Stimulated activated CD8-positive, alpha-beta memory T cell treated with anti-CD3 and anti-CD28 coated beads, Interleukin-7, amount 100 ng/mL, for 1 hour (primary cell): Measurements from ENCODE around the gene OXCT2.
"Not testable (repeated sequence)": the region's sequence is repeated elsewhere in the genome, so short reads cannot be mapped to it uniquely, and the experiment has no call there.

ENCODE experiments used
- DNase-seq, 2 donors: peaks; one replicate each; pipeline ENCODE4 v3.0.0-alpha.2; 2020; ENCODE audit warnings: low read depth in 2 of 2

OXCT2 gene

DNA sequence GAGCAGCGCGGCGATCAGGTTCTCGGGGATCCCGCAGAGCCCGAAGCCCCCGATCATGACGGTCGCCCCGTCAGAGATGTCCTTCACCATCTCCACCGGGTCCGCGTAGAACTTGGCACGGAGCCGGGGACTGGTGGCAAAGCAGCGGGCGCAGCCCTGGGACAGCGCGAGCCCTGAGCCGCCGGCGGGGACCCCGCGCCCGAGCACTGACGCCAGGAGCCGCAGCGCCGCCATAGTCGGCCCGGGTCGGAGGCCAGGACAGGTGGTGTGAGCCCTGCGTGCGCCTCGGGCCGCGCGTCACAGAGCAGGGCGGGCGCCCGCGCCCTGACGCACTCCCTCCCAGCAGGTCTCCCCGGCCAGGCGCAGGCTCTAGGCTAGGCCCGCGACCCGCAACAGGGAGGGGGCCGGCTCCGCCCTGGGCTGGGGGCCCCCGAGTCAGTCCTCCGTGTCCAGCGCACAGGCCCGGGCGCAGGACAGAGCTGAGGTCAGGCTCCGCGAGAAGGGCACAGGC, at the start of gene OXCT2:
OXCT2 (minus strand) TSS at position 327 of the 511 bp plus-strand sequence; CDS start at position 234, 93 bp downstream.
- DNase-seq: not testable (repeated sequence)

- DNase-seq: no peak
Observed at GRCh38 chr1:39819091-39819812, 48.1 kb upstream of the OXCT2 start.

DNA sequence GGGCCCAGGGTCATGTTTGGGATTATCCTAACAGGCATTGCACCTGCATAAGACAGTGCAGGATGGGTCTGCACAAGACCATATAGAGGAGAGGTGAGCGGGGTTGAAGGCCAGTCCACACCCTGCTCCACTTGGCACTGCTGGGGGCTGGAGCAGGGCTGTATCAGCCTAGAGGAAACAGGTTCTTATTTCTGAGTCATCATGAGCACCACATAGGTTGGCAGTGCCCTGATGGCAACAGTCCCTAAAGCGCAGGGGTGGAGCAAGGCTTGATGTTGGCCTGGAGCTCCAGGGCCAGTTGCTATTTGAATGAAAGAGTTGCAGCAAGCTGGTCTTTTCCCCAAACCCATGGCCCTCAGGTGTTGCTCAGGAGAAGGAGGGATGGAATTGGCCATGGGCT, 47.3 kb upstream of the OXCT2 start:
- no peak for DNase-seq

DNA sequence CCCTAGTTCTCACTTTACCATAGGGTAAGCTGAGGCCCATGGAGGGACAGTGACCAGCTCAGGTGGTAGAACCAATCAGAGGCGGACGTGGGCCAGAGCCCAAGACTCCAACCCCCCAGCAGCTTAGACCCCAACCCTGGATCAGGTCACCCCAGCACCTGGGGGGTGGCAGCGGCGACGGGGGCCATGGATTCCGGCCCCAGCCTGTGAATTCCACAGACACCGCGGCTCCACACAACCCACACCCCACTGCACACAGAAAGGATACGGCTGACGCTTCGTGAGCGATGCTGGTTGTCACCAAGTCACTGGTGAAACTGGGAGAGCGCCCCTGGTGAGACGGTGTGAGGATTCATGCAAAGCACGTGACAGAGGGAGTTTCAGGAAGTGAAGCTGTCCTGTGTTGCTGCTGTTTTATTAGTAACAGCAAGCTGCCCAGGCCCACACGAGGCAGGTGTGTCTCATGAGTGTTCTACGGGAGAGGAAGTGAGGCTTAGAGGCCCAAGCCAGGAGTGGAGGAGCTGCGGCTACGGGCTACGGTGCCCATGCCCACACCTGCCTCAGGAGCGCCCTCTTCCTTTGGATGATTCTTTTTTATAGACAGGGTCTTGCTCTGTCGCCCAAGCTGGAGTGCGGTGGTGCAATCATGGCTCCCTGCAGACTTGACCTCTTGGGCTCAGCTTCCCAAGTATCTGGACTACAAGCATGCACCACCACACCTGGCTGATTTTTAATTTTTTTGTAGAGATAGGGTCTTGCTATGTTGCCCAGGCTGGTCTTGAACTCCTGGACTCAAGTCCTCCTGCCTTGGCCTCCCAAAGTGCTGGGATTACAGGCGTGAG, 46.2 kb upstream of the OXCT2 start:
- DNase-seq: peak; percentile 14 to 23

DNA sequence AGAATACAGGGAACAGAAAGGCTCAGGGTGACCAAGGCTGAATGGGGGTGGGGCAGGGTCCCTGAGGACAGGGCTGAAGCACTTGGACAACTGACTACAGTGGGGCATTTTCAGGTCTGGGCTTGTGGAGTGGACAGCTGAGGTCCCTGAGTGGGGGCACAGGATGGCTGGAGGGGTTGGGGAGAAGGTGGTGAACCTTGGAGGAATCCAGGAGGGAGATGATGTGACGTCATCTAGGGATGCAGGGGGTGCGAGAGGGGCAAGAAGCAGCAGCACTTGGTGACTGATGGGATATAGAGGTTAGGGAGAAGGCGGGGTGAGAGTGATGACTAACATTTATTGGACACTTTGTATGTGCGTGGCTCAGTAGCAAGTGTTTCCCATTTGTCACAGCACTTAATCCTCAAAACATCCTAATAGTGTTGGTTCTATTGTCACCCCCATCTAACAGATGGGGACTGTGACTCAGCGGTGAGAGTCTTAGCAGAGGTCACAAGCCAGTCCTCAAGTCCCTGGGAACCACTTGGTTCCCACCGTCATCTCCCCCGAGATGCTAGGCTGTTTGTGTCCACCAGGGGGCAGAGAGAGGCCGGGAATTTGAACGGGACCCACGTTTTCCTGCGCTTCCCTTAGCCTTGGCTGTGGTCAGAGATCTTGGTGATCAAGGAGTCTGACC, 45.4 kb upstream of the OXCT2 start:
- peak in 1 of 2 donors; percentile 30 for DNase-seq

DNA sequence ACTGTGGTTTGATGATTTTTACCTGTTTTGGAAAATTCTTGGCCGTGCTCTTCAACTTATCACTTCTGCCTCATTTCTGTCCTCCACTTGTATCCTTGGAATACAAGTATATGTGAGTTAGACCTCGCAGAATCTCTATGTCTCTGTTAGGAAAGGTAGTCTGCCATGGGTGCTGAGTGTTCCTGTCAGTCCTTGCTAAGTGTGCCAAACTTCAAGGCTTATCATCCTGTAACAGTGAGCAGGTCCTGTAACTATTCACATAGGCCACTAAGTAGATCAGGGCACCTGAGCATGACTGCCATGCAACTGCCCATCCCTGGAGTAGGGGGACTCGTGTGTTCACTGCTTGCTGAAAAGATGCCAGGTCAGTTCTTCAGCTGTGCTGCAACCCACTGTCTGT, 41.8 kb upstream of the OXCT2 start:
- no peak for DNase-seq

GRCh38 chr1:39808784-39809517, 37.8 kb upstream of the OXCT2 start:
- DNase-seq: no peak

- no peak for DNase-seq
Observed at GRCh38 chr1:39805385-39805784, 34.2 kb upstream of the OXCT2 start.

DNA sequence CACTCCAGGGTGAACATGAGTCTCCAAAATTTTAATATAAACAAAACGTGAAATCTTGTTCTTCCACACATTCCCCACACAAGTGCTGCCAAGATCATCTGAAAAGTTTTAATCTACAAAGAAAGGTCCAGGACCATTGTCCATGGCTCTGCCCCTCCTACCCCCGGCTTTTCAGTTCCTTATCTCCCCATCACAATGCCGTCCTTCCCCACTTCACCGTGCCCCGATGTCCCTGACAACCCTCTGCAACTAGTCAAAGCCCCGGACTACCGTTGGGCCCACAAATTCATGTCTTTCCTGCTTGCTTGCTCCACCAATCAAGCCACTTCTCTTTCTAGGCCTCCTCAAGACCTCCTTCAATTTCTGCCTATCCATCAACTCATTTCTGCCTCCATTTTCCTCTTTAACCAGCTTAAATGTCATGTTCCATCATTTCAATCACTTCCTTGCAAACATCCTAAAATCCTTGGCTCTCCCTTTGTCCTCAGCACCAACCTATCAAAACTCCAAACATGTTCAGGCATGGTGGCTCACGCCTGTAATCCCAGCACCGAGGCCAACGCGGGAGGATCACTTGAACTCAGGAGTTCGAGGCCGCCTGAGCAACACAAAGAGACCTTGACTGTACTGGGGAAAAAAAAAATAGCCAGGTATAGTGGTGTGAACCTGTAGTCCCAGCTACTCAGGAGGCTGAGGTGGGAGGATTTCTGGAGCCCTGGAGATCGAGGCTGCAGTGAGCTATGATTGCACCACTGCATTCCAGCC, 31.5 kb upstream of the OXCT2 start:
- DNase-seq: no peak

DNA sequence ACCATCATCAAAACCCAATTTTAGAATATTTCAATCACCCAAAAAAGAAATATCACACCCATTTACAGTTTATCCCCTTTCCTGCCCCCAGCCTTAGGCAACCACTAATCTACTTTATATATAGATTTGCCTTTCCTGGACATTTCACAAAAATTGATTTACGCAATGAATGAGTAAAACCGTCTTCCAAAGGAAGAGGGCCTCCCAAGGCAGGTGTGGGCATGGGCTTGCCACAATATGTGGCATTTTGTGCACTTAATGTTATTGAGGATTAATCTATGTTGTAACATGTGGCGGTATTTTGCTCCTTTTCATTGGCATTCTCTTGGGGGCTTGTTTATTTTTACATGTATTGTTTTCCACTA, 29.3 kb upstream of the OXCT2 start:
- no peak for DNase-seq

DNA sequence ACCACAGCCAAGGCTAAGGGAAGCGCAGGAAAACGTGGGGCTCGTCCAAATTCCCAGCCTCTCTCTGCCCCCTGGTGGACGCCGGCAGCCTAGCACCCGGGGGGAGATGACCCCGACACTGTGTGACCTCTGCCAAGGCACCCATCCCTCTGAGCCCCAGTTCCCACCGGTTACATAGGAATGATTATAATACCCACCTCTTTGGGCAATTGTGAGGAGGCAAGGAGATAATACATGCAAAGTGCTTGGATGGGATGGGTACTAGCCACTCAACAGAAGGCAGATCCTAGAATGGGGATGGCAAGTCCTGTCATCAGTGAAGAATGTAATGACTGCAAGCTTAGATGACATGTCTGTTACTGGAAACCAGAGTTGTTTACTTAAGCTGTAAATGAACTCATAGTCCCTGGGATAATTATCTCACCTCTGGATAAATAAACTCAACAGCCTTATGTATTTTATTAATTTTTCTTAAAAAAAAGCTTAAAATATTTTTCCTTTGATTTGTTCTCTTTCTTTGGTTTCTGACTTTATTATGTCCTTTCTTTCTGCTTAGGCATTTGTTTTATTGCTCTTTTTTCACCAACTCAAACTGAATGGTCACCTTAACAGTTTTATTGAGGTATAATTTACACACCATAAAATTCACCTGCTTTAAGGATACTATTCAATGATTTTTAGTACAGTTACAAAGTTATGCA, 28.8 kb upstream of the OXCT2 start:
- peak; percentile 35 to 43 for DNase-seq

GRCh38 chr1:39798859-39799769, 28.0 kb upstream of the OXCT2 start:
- DNase-seq: peak; percentile 67 to 74

DNA sequence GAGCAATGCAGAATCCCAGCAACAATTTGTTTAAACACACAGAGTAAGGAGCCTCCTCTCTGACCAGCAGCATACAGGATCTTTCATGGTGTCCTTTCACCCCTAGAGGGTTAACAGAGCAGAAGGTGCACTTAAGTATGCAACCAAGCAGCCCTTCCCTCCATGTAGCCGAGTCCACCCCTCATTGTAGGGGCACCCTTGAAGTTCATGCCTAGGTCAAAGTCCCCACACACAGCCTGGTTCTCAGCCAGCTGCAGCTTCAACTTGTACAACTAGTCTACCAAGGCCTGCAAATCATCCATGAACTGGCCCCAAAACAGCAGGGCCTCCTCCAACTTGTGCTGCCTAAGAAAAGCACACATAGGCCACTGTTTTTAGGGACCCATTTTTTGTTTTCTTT, 24.5 kb upstream of the OXCT2 start:
- no peak for DNase-seq

DNA sequence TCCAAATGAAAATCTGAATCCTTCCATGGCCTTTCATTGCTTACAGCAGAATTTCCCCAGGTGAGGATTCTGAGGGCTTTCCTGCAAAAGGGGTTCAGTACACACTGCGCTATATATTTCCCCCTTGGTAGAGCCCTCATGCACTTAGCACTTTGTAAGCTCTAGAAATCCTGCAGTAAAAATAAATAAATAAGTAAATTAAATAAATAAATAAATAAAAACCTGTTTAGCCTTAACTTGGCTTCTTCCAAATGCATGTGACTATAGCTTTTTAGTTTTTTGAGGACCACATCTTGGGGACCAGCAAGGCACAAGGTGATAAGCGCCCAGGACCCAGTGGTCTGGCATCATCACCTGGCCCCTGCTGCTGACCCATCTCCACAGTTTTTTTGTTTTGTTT, 20.7 kb upstream of the OXCT2 start:
- DNase-seq: no peak

DNA sequence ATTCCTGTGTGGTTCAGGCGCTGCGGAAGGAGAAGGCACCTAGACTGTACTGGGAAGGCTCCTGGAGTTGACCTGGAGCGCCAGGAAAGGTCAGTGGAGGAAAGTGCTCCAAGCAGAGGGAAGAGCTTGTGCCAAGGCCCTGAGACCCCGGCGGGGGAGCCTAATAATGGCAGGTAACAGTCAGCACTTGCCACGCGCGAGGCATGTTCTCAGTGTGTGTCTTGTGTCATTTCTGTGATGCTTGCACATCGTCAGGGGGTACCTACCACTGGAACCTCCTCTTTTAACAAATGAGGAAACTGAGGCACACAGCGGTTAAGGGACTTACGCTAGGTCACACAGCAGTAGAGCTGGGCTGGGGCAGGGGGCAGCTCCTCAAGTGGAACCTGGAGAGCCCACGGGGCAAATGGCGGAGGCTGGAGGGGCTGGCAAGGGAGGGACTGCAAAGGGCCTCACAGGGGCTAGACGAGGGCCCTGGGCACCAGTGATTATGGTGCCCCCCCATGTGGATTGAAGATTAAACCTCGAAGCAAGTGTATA, 18.5 kb upstream of the OXCT2 start:
- no peak for DNase-seq

GRCh38 chr1:39788758-39789570, 17.8 kb upstream of the OXCT2 start, which contains the start of gene BMP8B:
TSS of gene BMP8B (minus strand) at chr1:39788865. CDS start at chr1:39788485, 380 bp downstream.
- DNase-seq: peak in 1 of 2 donors; percentile 20

DNA sequence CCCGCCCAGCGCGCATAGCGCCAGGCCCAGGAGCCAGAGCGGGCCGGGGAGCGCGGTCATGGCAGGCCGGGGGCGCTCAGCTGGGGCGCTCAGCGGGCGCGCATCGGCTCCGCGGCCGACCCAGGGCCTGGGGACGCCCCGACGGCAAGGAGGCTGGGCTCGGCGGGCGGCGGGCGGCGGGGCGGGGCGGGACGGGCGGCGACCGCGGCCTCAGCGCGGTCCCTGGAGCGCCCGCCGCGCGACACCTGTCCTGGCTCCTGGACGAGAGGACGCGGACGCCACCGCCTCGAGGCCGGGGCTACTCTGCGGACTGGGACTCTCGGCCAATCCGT, 17.2 kb upstream of the OXCT2 start:
- no peak for DNase-seq

- DNase-seq: not testable (repeated sequence)
Observed at GRCh38 chr1:39787964-39788363, 16.8 kb upstream of the OXCT2 start.
